ENCODE results near the gene AMPD3. TPM values are rescaled to one million over a fixed set of nuclear protein-coding genes. Genes with fewer than 3 reads are reported as not detected.

The AMPD3 gene
- total RNA-seq, 2 donors from 2014 or later, result 7.9 to 9.7 TPM

DNA sequence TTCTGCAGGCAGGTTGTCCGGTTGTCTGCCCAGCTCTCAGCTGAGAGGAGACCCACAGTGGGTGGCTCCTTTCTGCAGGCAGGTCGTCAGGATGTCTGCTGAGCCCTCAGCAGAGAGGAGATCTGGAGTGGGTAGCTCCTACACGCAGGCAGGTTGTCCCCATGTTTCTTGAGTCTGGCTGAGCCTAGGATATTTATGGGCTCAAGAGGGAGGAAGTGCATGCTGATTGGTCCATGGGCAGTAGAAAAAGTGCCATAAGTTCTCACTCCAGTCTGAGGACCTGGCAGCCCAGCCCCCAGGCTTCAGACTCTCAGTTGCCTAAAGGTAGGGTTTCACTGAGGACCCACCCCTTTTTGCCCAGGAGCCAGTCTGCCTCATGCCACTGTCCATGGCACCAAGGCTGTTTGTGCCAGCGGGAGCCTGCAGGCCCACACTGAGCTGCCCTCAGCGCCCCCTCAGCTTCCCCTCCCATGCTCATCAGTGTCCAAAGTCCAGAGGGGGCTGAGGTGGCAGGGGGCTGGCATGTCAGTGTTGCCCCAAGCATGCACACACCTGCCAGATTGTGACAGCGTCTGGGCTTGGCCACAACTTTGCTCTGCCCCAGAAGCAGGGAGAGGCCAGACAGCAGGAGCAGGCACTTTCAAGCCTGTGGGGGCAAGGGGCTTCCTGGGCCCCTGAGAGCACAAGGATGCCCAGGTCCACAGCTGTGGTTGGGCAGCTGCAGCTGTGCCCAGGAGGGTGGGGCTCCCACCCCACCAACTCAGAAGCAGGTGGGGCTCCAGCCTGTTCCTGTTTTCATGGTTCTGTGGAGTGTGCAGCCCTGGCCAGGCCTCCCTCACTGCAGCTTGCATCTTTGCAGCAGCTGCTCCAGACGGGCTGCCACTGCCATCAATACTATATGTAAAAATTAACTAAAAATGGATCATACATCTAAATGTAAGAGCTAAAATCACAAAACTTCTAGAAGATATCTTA, 89.7 kb downstream of the AMPD3 start:
- intact Hi-C loops (cut with DNase I), result no loop called here
- H3K9me3 ChIP-seq, result no peaks in the 10 kb centered on the region
- H3K9ac ChIP-seq (ENCODE audit: low read depth in 2 of 2, low read length in 2 of 2), result no peak overlapping the region
- H3K4me1 ChIP-seq, result peaks cover 3% of the 10 kb centered on the region
- H3K4me3 ChIP-seq, result no peak overlapping the region
- DNase-seq, result no peak
- no peak overlapping the region for H3K27ac ChIP-seq
- TF ChIP-seq, protein P1, sequence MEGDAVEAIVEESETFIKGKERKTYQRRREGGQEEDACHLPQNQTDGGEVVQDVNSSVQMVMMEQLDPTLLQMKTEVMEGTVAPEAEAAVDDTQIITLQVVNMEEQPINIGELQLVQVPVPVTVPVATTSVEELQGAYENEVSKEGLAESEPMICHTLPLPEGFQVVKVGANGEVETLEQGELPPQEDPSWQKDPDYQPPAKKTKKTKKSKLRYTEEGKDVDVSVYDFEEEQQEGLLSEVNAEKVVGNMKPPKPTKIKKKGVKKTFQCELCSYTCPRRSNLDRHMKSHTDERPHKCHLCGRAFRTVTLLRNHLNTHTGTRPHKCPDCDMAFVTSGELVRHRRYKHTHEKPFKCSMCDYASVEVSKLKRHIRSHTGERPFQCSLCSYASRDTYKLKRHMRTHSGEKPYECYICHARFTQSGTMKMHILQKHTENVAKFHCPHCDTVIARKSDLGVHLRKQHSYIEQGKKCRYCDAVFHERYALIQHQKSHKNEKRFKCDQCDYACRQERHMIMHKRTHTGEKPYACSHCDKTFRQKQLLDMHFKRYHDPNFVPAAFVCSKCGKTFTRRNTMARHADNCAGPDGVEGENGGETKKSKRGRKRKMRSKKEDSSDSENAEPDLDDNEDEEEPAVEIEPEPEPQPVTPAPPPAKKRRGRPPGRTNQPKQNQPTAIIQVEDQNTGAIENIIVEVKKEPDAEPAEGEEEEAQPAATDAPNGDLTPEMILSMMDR (IDR thresholded peaks at IDR 0.05), result no peak
- no peaks in the 10 kb centered on the region for H3K27me3 ChIP-seq
- no peaks in the 10 kb centered on the region for H3K36me3 ChIP-seq

- TF ChIP-seq, protein P1 (IDR thresholded peaks at IDR 0.05), result no peak
- intact Hi-C loops (cut with DNase I), result no loop called here
Measured at GRCh38 chr11:10550503-10551289, 95.6 kb downstream of the AMPD3 start.

GRCh38 chr11:10551290-10551592, 96.2 kb downstream of the AMPD3 start:
- TF ChIP-seq, protein P1 (IDR thresholded peaks at IDR 0.05), result no peak
- intact Hi-C loops (cut with DNase I), result no loop called here
- H3K4me3 ChIP-seq, result no peak overlapping the region
- no peak for DNase-seq
- H3K9ac ChIP-seq (ENCODE audit: low read depth in 2 of 2, low read length in 2 of 2), result no peak overlapping the region
- H3K27me3 ChIP-seq, result no peaks in the 10 kb centered on the region
- no peaks in the 10 kb centered on the region for H3K4me1 ChIP-seq
- no peaks in the 10 kb centered on the region for H3K9me3 ChIP-seq
- no peak overlapping the region for H3K27ac ChIP-seq
- H3K36me3 ChIP-seq, result no peaks in the 10 kb centered on the region

More at GRCh38 chr11:10550503-10551289, 95.6 kb downstream of the AMPD3 start:
- H3K9me3 ChIP-seq, result no peaks in the 10 kb centered on the region
- no peak overlapping the region for H3K4me3 ChIP-seq
- no peaks in the 10 kb centered on the region for H3K36me3 ChIP-seq
- no peak overlapping the region for H3K9ac ChIP-seq (ENCODE audit: low read depth in 2 of 2, low read length in 2 of 2)
- DNase-seq, result no peak
- H3K4me1 ChIP-seq, result no peaks in the 10 kb centered on the region
- no peak overlapping the region for H3K27ac ChIP-seq
- no peaks in the 10 kb centered on the region for H3K27me3 ChIP-seq

DNA sequence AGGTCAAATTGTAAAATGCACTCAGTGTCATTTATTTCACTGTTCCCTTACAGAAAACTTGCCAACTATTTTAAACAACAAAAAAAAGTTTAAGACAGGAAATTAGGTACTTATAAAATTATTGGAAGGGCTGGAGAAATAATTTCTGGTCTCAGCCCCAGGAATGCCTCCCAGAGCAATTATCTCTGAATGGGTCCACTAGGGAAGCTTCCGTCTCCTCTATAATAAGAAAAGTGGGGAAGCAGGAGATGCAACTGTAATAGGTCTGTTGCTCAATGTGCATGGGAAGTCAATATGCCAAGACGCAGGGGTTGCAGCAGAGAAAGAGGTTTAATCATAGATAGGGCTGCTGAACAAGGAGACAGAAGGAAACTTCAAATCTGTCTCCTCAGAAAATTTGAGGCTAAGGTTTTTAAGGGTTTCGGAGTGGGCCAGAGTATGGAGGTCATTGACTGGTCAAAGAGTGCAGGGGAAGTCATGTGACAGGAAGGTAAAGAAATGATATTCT, 96.8 kb downstream of the AMPD3 start:
- no peak for DNase-seq
- Histone ChIP-seq H3K27me3 (no peaks in the 10 kb centered on the region), H3K4me1 (no peaks in the 10 kb centered on the region), H3K9ac (ENCODE audit: low read depth in 2 of 2, low read length in 2 of 2) (no peak overlapping the region), H3K4me3 (no peak overlapping the region), H3K36me3 (no peaks in the 10 kb centered on the region), H3K9me3 (no peaks in the 10 kb centered on the region), H3K27ac (no peak overlapping the region)
- TF ChIP-seq, protein P1 (IDR thresholded peaks at IDR 0.05), result no peak
- intact Hi-C loops (cut with DNase I), result no loop called here

DNA sequence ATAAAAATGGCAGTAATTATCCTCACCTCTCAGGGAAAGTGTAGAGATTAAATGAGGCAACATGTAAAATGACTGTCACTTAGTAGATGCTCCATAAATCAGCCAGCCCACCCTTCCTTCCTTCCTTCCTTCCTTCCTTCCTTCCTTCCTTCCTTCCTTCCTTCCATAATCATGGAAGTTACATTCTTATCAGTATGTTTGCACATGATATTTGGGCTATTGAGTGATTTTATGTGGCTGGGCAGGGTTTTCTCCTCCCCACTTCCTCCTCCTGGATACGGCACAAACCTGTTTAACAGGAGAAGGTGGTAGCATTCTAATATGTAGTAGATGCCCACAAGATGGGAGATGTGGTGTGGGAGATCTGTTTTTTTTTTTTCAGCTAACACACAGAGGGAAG, 101.5 kb downstream of the AMPD3 start:
- no peaks in the 10 kb centered on the region for H3K36me3 ChIP-seq
- no peak overlapping the region for H3K27ac ChIP-seq
- TF ChIP-seq, protein P1 (IDR thresholded peaks at IDR 0.05), result no peak
- no peaks in the 10 kb centered on the region for H3K27me3 ChIP-seq
- no peak overlapping the region for H3K9ac ChIP-seq (ENCODE audit: low read depth in 2 of 2, low read length in 2 of 2)
- no peak overlapping the region for H3K4me3 ChIP-seq
- no peak for DNase-seq
- intact Hi-C loops (cut with DNase I), result no loop called here
- no peaks in the 10 kb centered on the region for H3K9me3 ChIP-seq
- H3K4me1 ChIP-seq, result no peaks in the 10 kb centered on the region

Other genes with a start within 250 kb of the AMPD3 start
- gene SBF2, start 161.0 kb upstream of the AMPD3 start, total RNA-seq, result 10 to 100 TPM; 30.5 to 47.0 TPM
- 10 to 100 TPM; 33.0 to 42.4 TPM for gene ADM, start 150.2 kb upstream of the AMPD3 start, total RNA-seq
- 10 to 100 TPM; 24.0 to 39.3 TPM for gene RNF141, start 85.9 kb downstream of the AMPD3 start, total RNA-seq
- gene LYVE1, start 113.4 kb downstream of the AMPD3 start, total RNA-seq, result 10 to 100 TPM; 10.3 to 29.3 TPM
- gene IRAG1, start 238.5 kb downstream of the AMPD3 start, total RNA-seq, result 10 to 100 TPM in 1 of 2 donors, 1 to 10 TPM in 1; 3.5 to 18.7 TPM